CD4-positive, alpha-beta T cell treated with Interleukin-4 for 1 hour (primary cell): ENCODE measurements around the gene POLR2H.

Experiments used
- DNase-seq, 2 donors: peaks; one replicate each; pipeline ENCODE4 v3.0.0-alpha.2; 2020 to 2022

The POLR2H gene

DNA sequence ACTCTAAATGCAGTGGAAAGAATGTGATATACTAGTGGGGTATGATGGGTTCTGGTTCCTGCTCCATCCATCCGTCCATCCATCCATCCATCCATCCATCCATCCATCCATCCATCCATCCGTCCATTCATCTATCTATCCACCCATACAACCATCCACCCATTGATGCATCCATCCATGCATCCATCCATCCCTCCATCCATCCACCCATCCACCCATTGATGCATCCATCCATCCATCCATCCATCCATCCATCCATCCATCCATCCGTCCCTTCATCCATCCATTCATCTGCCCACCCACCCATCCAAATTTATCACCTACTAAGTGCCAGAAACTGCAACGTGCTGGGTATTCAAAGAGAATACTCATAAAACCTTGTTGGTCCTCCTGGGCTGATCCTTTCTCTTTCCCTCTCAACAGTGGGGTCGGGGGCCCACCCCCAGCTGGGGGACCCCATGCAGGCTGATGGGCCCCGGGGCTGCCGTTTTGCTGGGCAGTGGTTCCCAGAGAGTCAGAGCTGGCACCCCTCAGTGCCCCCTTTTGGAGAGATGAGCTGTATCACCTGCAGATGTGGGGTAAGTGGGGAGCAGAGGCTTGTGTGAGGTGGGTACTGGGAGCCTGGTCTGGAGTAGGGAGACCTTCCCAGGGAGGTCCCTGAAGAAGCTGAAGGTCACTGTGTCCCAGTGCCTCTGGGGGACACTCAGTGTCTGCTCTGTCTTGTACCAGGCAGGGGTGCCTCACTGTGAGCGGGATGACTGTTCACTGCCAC, 26.8 kb downstream of the POLR2H start:
- no peak for DNase-seq

DNA sequence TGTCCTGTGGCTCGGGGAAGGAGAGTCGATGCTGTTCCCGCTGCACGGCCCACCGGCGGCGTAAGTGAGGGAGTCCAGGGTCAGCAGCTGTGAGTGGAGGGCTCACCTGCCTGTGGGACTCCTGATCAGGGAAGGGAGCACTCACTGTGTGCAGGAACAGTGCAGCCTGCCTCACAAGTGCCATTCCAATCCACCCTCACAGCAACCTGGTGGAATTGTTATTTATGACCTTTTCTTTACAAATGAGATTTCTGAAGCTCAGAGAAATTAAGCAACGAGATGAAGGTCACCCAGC, 27.4 kb downstream of the POLR2H start:
- no peak for DNase-seq

DNA sequence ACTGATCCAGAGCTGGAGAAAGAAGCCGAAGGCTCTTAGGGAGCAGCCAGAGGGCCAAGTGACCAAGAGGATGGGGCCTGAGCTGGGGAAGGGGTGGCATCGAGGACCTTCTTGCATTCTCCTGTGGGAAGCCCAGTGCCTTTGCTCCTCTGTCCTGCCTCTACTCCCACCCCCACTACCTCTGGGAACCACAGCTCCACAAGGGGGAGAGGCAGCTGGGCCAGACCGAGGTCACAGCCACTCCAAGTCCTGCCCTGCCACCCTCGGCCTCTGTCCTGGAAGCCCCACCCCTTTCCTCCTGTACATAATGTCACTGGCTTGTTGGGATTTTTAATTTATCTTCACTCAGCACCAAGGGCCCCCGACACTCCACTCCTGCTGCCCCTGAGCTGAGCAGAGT, 27.9 kb downstream of the POLR2H start:
- no peak for DNase-seq

DNA sequence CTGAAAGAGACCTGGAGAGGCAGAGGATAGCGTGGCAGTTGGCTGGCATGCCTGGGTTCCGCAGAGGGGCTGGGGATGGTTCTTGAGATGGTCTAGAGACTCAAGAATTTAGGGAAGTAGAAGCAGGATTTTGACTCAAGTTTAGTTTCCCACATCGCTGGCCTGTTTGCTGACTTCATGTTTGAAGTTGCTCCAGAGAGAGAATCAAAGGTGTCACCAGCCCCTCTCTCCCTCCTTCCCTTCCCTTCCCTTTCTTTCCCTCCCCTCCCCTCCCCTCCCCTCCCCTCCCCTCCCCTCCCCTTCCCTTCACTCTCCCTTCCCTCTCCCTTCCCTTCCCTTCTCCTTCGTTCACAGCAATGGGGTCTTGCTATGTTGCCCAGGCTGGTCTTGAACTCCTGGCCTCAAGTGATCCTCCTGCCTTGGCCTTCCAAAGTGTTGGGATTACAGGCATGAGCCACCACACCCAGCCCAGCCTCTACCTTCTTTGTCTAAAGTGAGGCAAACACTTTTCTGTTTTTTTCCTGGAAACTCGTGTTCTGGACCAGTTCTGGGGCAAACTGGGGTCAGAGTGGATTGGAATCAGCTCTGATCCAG, 28.5 kb downstream of the POLR2H start:
- no peak for DNase-seq

DNA sequence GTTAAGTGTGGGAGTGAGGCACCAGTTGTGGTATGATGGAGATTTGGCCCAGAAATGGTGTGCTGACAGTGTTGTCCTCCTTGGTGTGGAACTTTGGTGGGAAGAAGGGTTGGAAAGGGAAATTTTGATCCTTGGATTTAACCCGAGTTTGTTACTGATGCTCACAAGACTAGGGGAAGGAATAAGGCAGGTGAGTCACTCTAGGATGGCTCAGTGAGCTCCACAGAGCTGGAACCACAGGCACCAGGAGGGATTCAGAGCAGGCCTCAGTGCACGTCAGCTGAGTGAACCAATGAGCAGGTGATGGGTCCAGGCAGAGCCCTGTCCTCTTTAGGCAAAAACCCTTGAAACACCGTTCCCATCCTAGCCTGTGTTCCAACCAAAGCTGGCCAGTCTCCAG, 29.8 kb downstream of the POLR2H start:
- no peak for DNase-seq

DNA sequence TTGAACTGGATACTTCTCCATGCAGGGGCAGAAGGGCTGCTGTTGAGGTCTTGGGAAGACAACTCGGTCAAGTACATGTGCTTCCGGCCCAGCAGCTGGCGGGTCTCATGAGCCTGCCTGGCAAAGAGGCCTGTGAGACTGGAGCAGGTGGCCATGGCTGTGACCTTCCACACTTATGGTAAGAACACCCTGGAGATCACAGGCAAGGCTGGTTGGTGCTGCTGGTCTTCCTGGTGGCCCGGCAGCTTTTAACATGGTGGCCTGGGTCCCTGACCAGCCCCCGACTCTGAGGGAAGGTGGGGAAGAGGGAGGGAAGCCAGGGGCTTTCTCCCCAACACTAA, 33.8 kb downstream of the POLR2H start:
- no peak for DNase-seq

DNA sequence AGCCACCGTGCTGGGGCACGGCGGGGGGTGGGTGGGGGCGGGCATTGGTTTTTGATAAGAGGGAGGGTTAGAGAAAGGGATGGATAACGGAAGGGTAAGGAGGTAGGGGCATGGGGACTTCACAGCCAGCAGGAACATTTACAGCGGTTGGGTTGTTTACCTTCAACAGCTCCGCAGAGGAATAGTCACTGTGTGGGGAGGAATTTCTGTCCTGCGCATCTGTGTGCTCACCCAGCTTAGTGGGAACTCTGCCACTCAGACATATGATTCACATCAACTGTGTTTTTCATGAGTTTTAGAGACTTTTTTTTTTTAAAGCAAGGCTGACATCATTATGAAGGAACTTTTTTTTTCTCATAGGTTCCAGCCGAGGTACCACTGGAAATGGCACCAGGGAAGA, 37.9 kb downstream of the POLR2H start:
- DNase-seq: no peak

DNA sequence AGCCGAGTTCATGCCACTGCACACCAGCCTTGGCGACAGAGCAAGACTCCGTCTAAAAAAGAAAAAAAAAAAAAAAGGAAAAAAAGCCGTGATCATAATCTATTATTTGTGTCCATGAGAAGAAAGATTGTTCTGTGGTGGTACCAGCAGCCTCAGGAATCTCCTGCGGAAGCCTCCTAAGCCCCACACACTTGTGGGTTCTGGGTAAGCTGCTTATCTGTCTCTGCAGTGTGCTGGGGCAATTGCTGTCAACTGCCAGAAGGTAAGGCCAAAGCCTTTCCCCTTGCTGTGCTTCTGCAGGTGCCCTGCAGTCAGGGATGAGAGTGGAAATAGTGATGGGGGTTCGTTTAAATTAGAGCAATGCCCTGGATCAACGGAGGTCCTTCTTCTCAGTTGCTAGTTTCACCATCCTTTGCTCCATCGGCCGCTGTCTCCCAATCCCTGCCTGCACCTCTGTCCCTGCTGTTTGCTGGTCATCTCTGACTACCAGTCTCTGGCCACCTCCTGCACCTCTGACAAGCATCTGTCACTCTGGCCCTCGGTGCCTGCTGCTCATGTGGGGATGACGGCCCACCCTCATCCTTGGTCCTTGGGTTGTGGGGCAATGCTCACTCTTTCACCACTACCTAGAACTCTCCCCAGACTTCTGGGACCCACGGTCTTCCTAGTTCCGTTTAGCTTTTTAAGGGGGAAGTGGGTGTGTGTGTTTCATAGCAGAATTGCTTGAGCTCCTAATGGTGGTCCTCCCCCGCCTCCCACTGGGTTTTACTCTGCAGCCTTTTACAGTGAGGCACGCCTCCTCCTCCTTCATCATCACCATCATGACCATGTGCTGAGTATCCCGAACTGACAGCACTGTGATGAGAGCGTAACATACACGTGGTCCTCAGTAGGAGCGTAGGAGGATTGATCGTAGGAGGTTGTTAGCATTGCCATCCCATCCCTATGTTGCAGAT, 43.8 kb downstream of the POLR2H start:
- DNase-seq: no peak

DNA sequence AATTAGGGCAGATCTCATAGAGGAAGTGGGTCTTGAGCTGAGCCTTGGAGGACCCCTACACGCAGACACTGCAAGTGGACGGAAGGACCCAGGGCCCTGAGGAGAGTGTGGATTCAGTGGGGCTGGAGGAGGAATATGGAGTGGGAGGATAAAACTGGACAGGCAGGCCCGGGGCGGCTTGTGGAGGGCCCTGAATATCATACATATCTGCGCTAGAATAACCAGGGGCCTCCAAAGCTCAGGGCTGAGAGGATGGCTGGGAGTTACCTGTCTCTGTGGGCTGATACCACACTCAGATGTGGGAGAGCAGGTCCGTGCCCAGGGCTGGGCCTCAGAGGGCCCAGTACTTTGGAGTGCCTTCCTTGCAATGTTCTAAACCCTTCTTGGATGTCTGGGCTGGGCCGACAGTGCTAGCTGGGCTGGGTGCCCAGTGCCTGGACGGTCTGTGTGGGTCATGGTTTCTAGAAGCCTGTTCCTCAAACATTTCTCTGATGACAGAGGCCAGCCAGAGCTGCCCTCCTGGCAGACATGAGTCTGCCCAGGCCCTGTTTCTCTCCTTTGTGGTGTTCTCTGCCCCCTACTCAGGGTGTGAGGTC, 47.9 kb downstream of the POLR2H start:
- no peak for DNase-seq

DNA sequence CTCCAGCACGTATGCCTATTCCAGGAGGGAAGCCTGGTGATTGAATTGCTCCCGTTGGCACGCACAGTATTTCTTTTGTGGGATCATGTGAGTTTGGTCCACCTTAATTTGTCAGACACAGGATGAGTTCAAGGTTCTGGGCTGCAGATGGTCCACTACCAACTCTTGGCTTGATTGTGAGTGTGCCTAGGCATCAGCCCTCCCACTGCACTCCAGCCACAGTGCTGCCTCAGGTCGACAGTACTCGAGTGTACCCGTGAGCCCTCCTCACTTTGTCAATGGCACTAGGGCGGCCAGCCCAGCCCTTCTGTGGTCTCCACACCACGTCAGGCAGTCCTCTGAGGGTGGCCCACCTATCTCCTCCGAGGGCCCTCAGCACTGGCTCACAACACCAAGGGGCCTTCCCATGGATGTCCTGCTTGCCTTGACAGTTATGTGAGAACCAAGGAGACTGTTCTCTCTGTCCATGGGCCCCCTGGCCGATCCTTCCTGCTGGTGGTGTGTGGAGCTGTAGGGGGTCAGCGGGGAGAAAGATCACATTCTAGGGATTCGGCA, 48.5 kb downstream of the POLR2H start:
- DNase-seq: no peak

DNA sequence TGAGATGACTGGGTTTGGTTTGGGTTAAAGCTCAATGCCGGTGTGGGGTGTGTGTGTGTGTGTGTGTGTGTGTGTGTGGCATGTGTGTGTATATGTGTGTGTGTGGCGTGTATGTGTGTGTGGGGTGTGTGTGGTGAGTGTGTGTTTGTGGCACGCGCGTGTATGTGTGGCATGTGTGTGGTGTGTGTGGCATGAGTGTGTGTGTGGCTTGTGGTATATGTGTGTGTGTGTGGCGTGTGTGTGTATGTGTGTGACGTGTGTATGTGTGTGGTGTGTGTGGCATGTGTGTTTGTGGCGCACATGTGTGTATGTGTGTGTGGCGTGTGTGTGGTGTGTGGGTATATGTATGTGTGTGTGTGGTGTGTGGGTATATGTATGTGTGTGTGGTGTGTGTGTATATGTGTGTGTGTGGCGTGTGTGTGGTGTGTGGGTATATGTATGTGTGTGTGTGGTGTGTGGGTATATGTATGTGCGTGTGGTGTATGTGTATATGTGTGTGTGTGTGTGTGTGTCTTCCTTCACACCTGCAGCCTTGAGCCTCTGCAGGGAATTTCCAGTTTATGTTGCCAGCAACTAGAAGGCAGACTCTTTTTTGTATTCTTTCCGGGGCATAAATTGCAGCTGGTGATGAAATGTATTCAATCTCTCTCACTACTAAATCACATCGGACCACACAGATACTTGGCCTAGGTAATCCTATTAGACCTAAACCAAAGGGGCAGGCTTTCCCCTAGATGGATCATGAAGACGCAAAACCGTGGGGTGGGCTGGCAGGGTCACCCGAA, 53.1 kb downstream of the POLR2H start:
- no peak for DNase-seq

DNA sequence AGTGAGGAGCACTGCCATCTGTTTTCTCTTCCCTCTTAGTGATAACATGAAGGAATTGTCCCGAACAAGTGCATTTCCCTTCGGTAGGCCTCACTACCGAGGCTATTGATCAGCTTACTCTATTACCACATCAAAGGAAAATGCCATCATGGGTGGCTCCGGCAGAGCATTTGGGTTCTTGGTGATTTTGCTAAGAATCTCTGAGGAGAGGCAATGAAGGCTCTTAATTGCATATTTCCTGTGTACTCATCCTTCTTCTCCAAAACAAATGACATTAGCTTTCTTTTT, 53.6 kb downstream of the POLR2H start:
- no peak for DNase-seq

DNA sequence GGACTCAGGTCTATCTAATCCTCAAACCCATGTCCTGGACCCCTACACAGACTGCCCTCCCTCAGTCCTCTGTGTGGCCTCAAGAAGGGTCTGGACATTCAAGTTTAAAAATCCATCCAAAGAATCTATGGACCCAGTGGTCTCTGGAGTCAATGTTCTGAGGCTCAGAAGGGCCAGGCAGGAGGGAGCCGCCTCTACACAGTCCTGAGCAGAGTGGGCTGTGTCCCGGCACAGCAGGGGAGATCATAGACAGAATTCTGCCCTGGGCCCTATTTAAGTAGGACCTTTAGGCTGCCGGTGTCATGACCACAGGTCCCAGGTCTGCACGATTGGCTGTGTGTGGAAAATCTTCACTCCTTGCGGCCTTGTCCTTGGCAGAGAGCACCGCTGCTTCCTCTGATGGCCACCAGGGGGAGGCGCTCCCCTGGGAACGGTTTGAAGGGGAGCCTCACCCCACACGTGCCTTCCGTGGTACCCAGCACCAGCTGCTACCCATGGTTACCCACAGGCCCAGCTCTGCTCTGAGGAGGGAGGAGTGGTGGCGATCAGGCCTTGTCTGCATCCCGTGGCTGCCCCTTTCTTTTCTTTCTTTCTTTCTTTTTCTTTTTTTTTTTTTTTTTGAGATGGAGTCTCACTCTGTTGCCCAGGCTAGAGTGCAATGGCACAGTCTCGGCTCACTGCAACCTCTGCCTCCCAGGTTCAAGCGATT, 56.3 kb downstream of the POLR2H start:
- DNase-seq: peak; percentile 68 to 78
